Caco-2 (cell line): ENCODE results near the gene PLCB2. TPM values are rescaled to one million over a fixed set of nuclear protein-coding genes. Genes with fewer than 3 reads are reported as not detected.

Source experiments
- BruUV-seq: library from RNA; stranded (reverse); fragments of 400-500 nt; replicated peaks from 2 replicates; lab custom pipeline; 2021; lab: Mats Ljungman, UMichigan
- CTCF ChIA-PET: fragments of 300-600 bp; sonication (Branson Sonifier 250); formaldehyde crosslinking; loops from one replicate; lab custom pipeline; 2022; ENCODE audit warnings: antibody characterized with exemption; lab: Charles Lee
- POLR2A ChIA-PET: fragments of 300-600 bp; sonication (Branson Sonifier 250); formaldehyde crosslinking; loops from one replicate; lab custom pipeline; 2022; ENCODE audit warnings: antibody characterized with exemption; lab: Charles Lee
- DNase-seq, 2 experiments: peaks; one replicate each; pipeline versions ENCODE4 v3.0.0 to v3.0.0-alpha.2; 2020 to 2022
- H3K27me3 ChIP-seq: replicated peaks from 2 replicates; pipeline ENCODE4 v1.6.0; 2011; ENCODE audit warnings: low read length; ENCODE audit not compliant: control insufficient read depth, insufficient read depth
- H3K36me3 ChIP-seq: 2 replicates; pipeline ENCODE4 v1.5.1; 2011; ENCODE audit warnings: low read length; ENCODE audit not compliant: control insufficient read depth, insufficient read depth
- H3K4me1 ChIP-seq: fragments of 250-450 bp; sonication (Bioruptor Pico); 2 replicates; pipeline ENCODE4 v1.5.1; 2020; ENCODE audit warnings: mild to moderate bottlenecking
- H3K4me3 ChIP-seq: 2 replicates; pipeline ENCODE4 v1.5.1; 2011; ENCODE audit warnings: low read depth, mild to moderate bottlenecking, control low read depth, low read length
- H3K9me3 ChIP-seq: fragments of 250-450 bp; sonication (Bioruptor Pico); 2 replicates; pipeline ENCODE4 v1.5.1; 2020; ENCODE audit warnings: mild to moderate bottlenecking, moderate library complexity
- H3K27ac Mint-ChIP-seq: one replicate; pipeline ENCODE4 v1.8.0; 2022; ENCODE audit warnings: mixed read lengths; ENCODE audit not compliant: unreplicated experiment
- H3K27me3 Mint-ChIP-seq: one replicate; pipeline ENCODE4 v1.8.0; 2022; ENCODE audit warnings: mixed read lengths; ENCODE audit not compliant: insufficient read depth, unreplicated experiment
- H3K36me3 Mint-ChIP-seq: one replicate; pipeline ENCODE4 v1.8.0; 2022; ENCODE audit warnings: mild to moderate bottlenecking, mixed read lengths; ENCODE audit not compliant: insufficient read depth, unreplicated experiment
- H3K4me1 Mint-ChIP-seq: one replicate; pipeline ENCODE4 v1.8.0; 2022; ENCODE audit warnings: low read depth, mixed read lengths; ENCODE audit not compliant: unreplicated experiment
- H3K4me3 Mint-ChIP-seq: one replicate; pipeline ENCODE4 v1.8.0; 2022; ENCODE audit warnings: mild to moderate bottlenecking, moderate library complexity, mixed read lengths; ENCODE audit not compliant: unreplicated experiment
- H3K9me3 Mint-ChIP-seq: one replicate; pipeline ENCODE4 v1.8.0; 2022; ENCODE audit warnings: mixed read lengths; ENCODE audit not compliant: unreplicated experiment
- CTCF ChIP-seq, 2 experiments: fragments of 200-600 bp in 1 of 2; IDR thresholded peaks; 1 replicate in 1 of 2; 2 replicates in 1 of 2; pipeline versions ENCODE4 v1.5.1 to v1.8.0; 2011 to 2022; ENCODE audit warnings: antibody characterized with exemption in 1 of 2, control low read depth in 1 of 2, inconsistent platforms in 1 of 2, low read depth in 1 of 2, low read length in 1 of 2, mild to moderate bottlenecking in 1 of 2, moderate library complexity in 1 of 2; ENCODE audit not compliant: insufficient read depth in 1 of 2, severe bottlenecking in 1 of 2, unreplicated experiment in 1 of 2
- intact Hi-C: fragments of 100-400 bp; cut with micrococcal nuclease; formaldehyde crosslinking; loops from one replicate; pipeline ENCODE4 v1.10.0; 2022; ENCODE audit not compliant: unreplicated experiment
- total RNA-seq: library from RNA; stranded (reverse); gene quantifications from 2 replicates; pipeline ENCODE4 v1.2.3, GENCODE V29; 2022

The PLCB2 gene
- total RNA-seq, 1 experiment from 2014 or later = 4.7 TPM

DNA sequence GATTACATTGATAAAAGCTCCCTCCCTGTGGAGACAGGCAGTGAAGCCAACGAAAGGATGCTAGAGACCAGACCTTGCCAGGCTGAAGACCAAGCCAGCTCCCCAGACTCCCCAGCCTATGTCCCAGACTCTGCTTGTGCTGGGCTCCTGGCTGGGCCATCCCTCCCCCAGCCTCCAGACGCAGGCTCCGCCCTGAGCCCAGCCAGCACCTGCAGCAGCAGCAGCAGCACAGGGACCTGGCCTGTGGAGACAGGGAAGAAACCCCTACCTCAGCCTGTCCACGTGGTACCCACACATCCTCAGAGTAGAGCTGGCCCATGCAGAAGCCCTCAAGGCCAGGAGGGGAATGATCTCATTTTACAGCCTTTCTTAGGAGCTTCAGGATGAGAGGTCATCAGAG lies 38.1 kb downstream of the PLCB2 start:
- Mint-ChIP-seq H3K27ac (no peak overlapping the region), H3K4me1 (no peaks in the 10 kb centered on the region), H3K36me3 (peaks cover 7% of the 10 kb centered on the region), H3K9me3 (no peaks in the 10 kb centered on the region), H3K4me3 (no peak overlapping the region), H3K27me3 (no peaks in the 10 kb centered on the region)
- H3K27me3 ChIP-seq = no peaks in the 10 kb centered on the region
- H3K9me3 ChIP-seq = no peaks in the 10 kb centered on the region
- intact Hi-C loops = no loop called here
- no TSS peak for BruUV-seq
- no peak overlapping the region for H3K4me3 ChIP-seq
- no peak for DNase-seq
- ChIA-PET CTCF (interaction anchor here (0.9 to 1.1 kb wide), 2 partner anchors 10 to 52 kb away, joined by 4 read pairs; no protein-coding TSS in a partner anchor), POLR2A (no interaction called here)
- no peaks in the 10 kb centered on the region for H3K4me1 ChIP-seq
- no peaks in the 10 kb centered on the region; the same call in 1 of the 2 replicates for H3K36me3 ChIP-seq
- no peak for TF ChIP-seq CTCF (IDR thresholded peaks at IDR 0.05; ENCODE audit: insufficient read depth in 1 of 2, low read depth in 1 of 2, low read length in 1 of 2, severe bottlenecking in 1 of 2, unreplicated experiment in 1 of 2)

DNA sequence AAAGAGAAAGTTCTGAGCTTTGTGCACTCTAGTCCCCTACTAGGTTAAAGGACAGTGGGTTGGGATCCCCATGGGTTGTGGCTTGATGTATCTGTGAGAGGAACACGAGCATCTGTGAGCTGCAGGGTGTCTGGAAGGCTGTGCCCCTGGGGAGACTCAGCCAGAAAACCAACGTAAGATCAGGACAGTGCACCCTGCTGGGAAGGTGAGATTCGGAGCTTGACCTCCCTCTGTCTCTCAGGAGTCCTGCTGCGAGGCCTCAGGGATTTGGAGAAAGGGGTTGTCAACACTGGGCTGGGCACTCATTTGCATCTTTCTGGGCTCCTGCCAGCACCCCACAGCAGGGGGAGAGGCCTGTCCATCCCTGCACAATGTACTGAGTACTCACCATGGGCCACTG lies 40.1 kb downstream of the PLCB2 start:
- Histone ChIP-seq H3K4me3 (no peak overlapping the region), H3K27me3 (no peaks in the 10 kb centered on the region), H3K36me3 (no peaks in the 10 kb centered on the region; the same call in 1 of the 2 replicates), H3K4me1 (no peaks in the 10 kb centered on the region), H3K9me3 (no peaks in the 10 kb centered on the region)
- no peaks in the 10 kb centered on the region for H3K4me1 Mint-ChIP-seq
- CTCF ChIA-PET = interaction anchor here (0.6 to 2.0 kb wide), 4 partner anchors 10 to 55 kb away, joined by 3 to 10 read pairs (median 3); no protein-coding TSS in a partner anchor
- H3K27ac Mint-ChIP-seq = no peak overlapping the region
- no TSS peak for BruUV-seq
- H3K4me3 Mint-ChIP-seq = no peak overlapping the region
- intact Hi-C loops = no loop called here
- POLR2A ChIA-PET = no interaction called here
- DNase-seq = no peak
- H3K36me3 Mint-ChIP-seq = peaks cover 7% of the 10 kb centered on the region
- no peak for TF ChIP-seq CTCF (IDR thresholded peaks at IDR 0.05; ENCODE audit: insufficient read depth in 1 of 2, low read depth in 1 of 2, low read length in 1 of 2, severe bottlenecking in 1 of 2, unreplicated experiment in 1 of 2)
- H3K27me3 Mint-ChIP-seq = no peaks in the 10 kb centered on the region
- no peaks in the 10 kb centered on the region for H3K9me3 Mint-ChIP-seq

DNA sequence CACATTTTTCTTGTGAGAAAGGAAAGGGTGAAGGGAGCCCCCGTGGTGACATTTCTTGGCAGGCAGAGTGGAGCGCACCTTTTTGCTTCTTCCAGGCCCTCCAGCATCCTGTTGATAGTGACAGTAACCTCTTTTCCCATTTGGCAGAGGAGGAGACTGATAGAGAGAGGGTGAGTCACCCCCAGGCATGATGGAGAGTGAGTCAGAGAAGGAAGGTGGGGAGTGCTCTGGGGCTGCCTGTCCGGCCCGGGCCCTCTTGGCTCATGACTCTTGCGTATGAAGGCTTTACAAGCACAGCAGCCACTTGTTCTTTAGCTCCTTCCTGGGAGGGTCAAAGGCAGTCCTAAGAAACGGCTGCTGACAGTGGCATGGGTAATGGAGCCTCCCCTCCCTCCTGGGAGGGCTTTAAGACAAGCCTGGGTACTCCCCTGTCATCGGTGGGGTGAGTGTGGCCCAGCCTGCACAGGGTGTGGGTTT lies 40.9 kb downstream of the PLCB2 start:
- H3K9me3 Mint-ChIP-seq = no peaks in the 10 kb centered on the region
- BruUV-seq = no TSS peak

More for the DNA sequence above, 40.9 kb downstream of the PLCB2 start:
- no peak for TF ChIP-seq CTCF (IDR thresholded peaks at IDR 0.05; ENCODE audit: insufficient read depth in 1 of 2, low read depth in 1 of 2, low read length in 1 of 2, severe bottlenecking in 1 of 2, unreplicated experiment in 1 of 2)
- Histone ChIP-seq H3K36me3 (no peaks in the 10 kb centered on the region; the same call in 1 of the 2 replicates), H3K4me1 (no peaks in the 10 kb centered on the region), H3K27me3 (no peaks in the 10 kb centered on the region), H3K9me3 (no peaks in the 10 kb centered on the region), H3K4me3 (no peak overlapping the region)
- Mint-ChIP-seq H3K36me3 (no peaks in the 10 kb centered on the region), H3K4me3 (no peak overlapping the region), H3K4me1 (no peaks in the 10 kb centered on the region), H3K27me3 (no peaks in the 10 kb centered on the region), H3K27ac (no peak overlapping the region)
- CTCF ChIA-PET = interaction anchor here (1.5 to 2.0 kb wide), 2 partner anchors 12 to 50 kb away, joined by 3 to 10 read pairs; no protein-coding TSS in a partner anchor
- POLR2A ChIA-PET = no interaction called here
- intact Hi-C loops = no loop called here
- no peak for DNase-seq
